GM21825 (cell line): ENCODE results near the gene TPST1.

Source experiments
- ATAC-seq: cut with Tn5 transposase; IDR thresholded peaks from one replicate; pipeline ENCODE4 v1.9.1; 2021; ENCODE audit warnings: mild to moderate bottlenecking, moderate library complexity; ENCODE audit not compliant: unreplicated experiment

TPST1 gene

DNA sequence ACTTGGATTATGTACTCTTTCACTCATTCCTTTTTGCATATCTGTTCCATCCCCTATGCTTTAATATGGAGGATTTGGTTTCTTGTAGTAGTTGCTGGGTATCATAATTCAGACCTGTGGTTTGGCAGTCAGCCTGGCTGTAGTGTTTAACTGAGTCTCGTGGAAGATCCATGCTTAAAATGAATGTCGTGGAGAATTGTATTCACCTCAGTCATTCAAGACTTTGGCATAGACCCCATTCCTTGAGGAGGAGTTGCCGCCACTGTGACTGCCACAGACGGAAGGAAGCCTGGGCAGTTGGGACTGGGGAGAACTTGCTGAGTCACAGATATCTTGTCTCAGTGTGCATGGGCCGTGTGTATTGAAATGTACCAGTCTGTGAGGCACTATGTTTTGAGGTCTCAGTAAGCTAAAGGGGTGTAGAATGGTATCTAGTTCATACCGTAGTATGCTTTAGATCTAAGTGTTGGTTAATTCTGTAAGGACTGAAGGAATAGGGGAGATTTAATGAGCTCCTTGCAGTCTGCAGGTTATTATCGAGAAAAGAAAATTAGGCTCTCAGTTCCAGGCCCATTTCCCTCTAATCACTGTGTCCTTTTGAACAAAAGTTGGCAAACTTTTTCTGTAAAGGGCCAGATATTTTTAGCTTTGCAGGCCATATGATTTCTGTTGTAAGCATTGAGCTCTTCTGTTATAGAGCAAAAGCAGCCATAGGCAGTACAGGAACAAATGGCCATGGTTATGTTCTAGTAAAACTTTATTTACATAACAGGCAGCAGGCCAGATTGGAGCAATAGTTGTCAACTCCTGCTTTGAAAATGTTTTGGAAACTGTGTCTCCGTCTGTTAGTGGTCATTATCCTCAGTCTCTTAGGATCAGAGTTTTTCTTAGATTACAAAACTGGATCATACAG lies 76.8 kb downstream of the TPST1 start:
- no peak for ATAC-seq

DNA sequence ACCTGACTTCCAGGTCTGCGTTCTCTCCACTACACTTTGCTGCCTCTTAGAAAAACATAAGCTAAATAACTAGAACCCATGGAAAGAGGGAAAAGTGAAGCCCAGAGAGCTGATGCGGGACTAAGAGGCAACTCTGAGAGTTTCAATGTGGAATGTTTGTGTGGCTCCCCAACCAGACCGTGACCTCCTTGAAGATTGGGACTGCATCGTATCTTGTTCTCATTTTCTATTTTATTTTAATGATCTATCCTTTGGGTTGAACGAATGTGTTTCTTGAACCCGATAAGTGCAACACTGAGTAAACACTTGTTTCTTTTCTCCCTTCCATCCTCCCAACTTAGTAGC lies 77.4 kb downstream of the TPST1 start:
- no peak for ATAC-seq

DNA sequence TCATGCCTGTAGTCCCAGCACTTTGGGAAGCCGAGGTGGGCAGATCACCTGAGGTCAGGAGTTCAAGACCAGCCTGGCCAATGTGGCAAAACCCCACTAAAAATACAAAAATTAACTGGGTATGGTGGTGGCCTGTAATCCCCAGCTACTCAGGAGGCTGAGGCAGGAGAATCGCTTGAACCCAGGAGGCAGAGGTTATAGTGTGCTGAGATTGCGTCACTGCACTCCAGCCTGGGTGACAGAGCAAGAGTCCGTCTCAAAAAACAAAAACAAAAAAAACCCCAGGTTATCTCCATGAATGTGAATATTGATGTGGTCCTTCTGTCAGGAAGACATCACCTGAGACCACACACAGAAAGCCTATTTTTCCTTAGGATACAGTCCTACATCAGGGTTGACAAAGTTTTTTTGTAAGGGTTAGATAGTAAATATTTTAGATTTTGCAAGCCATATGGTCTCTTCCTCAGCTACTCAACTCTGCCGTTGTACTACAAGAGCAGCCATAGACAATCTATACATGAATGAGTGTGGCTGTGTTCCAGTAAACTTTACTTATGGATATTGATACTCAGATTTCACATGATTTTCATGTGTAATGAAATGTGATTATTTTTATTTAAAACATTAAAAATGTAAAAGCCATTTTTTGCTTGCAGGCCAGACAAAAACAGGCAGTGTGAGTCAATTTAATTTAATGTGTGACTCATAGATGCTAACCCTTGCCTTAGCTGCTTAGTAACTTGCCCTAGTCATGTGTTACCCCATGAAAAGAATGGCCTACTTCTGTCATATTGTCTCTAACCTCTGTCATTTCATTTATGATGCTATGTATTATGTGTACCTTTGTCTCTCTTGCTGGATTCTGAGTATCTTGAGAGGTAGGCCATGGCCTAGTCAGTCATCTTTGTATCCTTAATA lies 78.1 kb downstream of the TPST1 start:
- no peak for ATAC-seq

GRCh38 chr7:66296001-66296521 lies 90.9 kb downstream of the TPST1 start:
- no peak for ATAC-seq

DNA sequence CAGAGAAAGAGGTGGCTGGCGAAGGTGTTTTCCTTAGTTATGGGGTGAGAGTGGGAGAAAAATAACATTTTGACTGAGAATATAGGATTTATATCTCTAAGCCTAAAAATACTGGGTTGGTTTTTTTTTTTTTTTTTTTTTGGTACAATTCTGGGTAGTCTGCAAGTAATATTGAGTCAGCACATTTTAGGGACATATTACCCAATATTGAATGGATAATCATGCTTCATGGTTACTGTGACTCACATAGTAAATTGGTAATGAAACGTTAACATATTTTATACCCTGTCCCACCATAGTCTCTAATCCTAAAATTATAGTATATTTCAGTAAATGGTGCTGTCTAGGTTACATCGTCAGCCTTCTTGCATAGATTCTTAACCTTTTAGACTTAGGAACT lies 91.4 kb downstream of the TPST1 start:
- ATAC-seq = no peak

DNA sequence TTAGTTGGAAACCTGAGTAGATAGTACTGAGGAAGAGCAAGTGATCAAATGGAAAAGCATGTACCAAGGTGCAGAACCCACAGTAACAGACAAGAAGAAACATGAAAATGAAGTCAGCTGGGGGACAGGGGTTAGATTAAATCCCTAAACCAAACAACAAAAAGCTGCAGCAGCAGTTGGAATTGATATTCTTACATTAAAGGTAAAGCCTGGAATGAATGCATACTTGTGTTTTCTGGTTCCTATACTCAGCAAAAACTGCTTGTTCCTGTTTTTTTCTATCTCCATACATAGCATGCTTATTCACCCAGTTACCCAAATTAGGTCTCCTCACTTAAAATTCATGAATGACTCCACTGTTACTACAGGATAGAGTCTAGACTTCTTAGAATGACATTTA lies 92.4 kb downstream of the TPST1 start:
- ATAC-seq = no peak

DNA sequence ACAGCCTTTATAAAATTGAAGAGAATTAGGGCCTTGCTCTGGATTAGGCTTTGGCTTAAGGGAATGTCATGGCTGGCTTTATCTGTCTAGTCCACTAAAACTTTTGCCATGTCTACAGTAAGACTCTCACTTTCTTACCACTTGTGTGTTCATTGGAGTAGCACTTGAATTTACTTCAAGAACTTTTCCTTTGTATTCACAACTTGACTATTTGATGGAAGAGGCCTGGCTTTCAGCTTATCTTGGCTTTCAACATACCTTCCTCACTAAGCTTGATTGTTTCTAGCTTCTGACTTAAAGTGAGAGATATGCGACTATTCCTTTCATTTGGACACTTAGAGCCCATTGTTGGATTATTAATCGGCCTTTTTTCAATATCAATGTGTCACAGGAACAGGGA lies 96.1 kb downstream of the TPST1 start:
- ATAC-seq = no peak

- ATAC-seq = no peak
Observed at GRCh38 chr7:66301737-66302136, 96.6 kb downstream of the TPST1 start.

GRCh38 chr7:66303454-66304155 lies 98.5 kb downstream of the TPST1 start:
- no peak for ATAC-seq

DNA sequence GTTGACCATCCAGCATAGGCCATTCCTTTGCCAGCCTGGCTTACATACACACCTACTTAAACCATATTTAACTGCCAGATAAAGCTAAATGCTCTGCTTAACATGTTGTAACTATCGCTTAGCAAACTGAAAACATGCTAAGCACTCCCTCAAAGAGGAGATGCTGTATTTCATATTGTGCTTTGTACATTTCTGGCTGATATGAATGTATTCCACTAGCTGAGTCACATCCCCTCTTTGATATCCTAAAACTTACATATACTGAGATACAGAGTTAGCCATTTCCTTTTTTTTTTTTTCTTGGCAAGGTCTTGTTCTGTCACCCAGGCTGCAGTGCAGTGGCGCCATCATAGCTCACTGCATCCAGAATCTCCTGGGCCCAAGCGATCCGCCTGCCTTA lies 99.4 kb downstream of the TPST1 start:
- no peak for ATAC-seq

GRCh38 chr7:66306243-66306642 lies 101.1 kb downstream of the TPST1 start:
- ATAC-seq = no peak

- no peak for ATAC-seq
Observed at GRCh38 chr7:66307591-66308215, 102.6 kb downstream of the TPST1 start.

DNA sequence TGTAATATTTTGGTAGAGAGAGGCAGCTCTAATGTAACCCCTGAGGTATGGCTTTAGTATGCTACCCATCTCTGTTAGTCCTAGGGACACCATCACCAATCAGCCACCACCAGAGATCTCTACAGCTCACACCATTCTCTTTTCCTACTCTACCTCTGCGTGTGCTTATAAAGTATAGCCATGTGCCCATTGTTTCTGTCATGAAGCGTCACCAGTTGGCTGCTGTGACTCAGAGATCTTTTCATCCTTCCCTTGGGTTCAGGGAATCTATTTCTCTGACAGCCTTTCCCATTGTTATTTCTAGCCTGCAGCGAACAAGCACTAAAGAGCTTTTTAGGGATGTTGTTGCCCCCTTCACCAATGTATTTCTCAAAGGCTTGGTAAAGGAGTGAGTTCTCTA lies 103.3 kb downstream of the TPST1 start:
- ATAC-seq = no peak

- no peak for ATAC-seq
Observed at GRCh38 chr7:66310620-66311019, 105.5 kb downstream of the TPST1 start.

DNA sequence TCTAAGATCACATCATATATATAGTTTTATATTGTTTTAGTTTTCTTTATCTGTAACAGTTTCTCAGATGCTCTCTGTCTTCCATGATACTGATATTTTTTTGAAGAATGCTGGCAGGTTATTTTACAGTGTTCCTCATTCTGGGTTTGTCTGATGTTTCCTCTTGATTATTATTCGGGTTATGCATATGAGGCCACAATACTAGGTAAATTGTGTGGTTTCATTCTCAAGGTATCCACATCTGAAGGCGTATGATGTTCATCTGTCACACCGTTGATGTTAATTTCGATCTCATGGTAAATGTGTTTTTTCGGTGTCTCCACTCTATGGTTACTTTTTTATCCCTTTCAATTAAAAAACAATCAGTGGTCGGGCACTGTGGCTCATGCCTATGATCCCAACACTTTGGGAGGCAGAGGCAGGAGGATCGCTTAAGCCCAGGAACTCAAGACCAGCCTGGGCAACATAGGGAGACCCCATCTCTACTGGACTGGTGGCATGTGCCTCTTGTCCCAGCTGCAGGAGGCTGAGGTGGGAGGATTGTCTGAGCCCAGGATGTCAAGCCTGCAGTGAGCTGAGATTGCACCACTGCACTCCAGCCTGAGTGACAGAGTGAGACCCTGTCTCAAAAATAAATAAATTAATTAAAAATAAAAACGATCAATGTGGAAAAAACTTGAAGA lies 108.9 kb downstream of the TPST1 start:
- no peak for ATAC-seq

DNA sequence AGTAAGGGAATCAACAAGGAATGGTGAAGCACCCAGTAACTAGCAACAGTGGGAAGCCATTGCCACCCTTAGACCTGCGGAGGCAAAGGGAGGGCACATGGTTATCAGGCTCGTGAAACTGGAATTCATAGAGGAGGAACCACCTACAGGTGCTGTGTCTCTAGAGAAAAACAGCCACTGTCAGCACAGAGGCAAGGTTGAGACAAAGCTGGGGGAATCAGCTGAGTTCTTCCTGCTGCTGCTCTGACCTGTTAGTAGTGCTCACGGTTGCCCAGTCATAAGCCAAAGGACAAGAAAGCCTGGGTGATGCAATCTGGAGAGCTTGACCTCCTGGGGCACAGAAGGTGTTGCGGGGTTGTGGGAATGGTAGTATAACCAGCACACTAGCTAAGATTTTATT lies 110.1 kb downstream of the TPST1 start:
- ATAC-seq = no peak

- no peak for ATAC-seq
Observed at GRCh38 chr7:66319407-66319979, 114.4 kb downstream of the TPST1 start.

DNA sequence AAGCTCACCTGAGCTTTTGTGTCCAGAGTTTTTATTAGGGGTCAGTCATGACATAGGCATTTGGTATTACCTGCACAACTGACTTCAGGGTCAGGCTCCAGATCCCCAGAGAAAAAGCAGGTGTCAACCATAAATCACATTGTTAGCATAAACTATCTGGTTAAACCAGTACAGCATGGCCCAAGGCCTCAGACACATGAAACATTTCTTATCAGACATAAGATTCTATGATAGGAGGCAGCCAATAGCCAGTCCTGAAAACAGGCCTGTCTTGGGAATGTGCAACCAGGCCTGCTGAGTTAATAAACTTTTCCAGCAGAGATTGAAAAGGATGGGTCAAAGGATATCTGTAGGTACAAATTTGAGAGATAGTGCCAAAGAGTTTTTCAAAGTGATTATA lies 116.1 kb downstream of the TPST1 start:
- no peak for ATAC-seq

DNA sequence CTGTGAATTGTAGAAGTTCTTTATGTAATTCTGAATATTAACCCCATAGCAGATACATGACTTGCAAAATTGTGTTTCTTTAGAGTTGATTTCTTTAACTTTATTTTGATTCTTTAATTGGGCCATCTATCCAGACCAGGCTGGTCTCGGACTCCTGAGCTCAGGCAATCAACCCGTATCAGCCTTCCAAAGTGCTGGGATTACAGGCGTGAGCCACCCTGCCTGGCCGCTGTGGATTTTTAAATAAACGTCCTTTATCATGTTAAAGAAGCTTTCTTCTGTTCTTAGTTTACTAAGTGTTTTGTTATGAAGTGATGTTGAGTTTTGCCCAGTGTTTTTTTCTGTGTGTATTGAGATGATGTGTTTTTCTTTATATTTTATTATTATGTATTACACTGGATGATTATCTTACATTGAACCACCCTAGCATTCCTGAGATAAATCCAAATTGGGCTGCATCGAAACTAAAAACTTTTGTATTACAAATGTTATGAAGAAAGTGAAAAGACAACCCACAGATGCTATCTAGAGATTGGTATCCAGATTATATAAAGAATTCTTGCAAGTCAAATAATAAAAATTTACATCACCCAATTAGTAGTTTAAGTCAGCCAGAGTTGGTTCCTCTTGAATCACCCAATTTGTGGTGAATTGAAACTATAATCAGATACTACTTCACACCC lies 118.1 kb downstream of the TPST1 start:
- ATAC-seq = no peak
